HL-60 (cell line): ENCODE measurements around the gene UNC5C.

Source experiments
- GABPA ChIP-seq: IDR thresholded peaks from 2 replicates; pipeline ENCODE4 v1.6.1; 2012; ENCODE audit warnings: low read depth
- POLR2AphosphoS5 ChIP-seq: IDR thresholded peaks from 2 replicates; pipeline ENCODE4 v1.6.1; 2012; ENCODE audit warnings: low read depth
- SPI1 ChIP-seq: IDR thresholded peaks from 2 replicates; pipeline ENCODE4 v1.6.1; 2012; ENCODE audit warnings: low read depth, mild to moderate bottlenecking, borderline replicate concordance
- TF ChIP-seq, protein P1 (sequence below): IDR thresholded peaks from one replicate; pipeline ENCODE4 v1.5.1; 2011; ENCODE audit warnings: low read length, control low read depth, inconsistent platforms; ENCODE audit not compliant: insufficient read depth
- TF ChIP-seq, protein P2 (sequence below): IDR thresholded peaks from 2 replicates; pipeline ENCODE4 v1.6.1; 2012; ENCODE audit warnings: low read depth; ENCODE audit not compliant: insufficient replicate concordance

DNA sequence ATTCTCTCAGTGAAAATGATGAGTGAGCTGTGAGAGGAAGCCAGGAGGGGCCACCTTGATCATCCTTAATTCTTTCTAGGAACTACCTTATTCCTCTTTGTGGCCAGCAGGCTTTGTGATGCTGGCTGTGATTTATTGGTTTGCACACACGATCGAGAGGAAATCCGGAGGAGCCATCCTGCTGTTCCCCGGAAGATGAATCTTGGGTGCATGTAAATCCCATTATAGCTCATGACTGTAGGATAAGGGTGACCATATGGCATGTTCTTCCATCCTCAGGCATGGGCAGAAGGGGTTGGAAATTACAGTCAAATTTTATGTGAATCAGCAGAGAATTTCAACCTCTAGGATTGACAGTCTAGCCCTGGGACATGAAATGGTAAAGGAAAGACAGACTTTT, 254.5 kb downstream of the UNC5C start:
- TF ChIP-seq, protein P1, sequence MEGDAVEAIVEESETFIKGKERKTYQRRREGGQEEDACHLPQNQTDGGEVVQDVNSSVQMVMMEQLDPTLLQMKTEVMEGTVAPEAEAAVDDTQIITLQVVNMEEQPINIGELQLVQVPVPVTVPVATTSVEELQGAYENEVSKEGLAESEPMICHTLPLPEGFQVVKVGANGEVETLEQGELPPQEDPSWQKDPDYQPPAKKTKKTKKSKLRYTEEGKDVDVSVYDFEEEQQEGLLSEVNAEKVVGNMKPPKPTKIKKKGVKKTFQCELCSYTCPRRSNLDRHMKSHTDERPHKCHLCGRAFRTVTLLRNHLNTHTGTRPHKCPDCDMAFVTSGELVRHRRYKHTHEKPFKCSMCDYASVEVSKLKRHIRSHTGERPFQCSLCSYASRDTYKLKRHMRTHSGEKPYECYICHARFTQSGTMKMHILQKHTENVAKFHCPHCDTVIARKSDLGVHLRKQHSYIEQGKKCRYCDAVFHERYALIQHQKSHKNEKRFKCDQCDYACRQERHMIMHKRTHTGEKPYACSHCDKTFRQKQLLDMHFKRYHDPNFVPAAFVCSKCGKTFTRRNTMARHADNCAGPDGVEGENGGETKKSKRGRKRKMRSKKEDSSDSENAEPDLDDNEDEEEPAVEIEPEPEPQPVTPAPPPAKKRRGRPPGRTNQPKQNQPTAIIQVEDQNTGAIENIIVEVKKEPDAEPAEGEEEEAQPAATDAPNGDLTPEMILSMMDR = no peak
- TF ChIP-seq, protein P2, sequence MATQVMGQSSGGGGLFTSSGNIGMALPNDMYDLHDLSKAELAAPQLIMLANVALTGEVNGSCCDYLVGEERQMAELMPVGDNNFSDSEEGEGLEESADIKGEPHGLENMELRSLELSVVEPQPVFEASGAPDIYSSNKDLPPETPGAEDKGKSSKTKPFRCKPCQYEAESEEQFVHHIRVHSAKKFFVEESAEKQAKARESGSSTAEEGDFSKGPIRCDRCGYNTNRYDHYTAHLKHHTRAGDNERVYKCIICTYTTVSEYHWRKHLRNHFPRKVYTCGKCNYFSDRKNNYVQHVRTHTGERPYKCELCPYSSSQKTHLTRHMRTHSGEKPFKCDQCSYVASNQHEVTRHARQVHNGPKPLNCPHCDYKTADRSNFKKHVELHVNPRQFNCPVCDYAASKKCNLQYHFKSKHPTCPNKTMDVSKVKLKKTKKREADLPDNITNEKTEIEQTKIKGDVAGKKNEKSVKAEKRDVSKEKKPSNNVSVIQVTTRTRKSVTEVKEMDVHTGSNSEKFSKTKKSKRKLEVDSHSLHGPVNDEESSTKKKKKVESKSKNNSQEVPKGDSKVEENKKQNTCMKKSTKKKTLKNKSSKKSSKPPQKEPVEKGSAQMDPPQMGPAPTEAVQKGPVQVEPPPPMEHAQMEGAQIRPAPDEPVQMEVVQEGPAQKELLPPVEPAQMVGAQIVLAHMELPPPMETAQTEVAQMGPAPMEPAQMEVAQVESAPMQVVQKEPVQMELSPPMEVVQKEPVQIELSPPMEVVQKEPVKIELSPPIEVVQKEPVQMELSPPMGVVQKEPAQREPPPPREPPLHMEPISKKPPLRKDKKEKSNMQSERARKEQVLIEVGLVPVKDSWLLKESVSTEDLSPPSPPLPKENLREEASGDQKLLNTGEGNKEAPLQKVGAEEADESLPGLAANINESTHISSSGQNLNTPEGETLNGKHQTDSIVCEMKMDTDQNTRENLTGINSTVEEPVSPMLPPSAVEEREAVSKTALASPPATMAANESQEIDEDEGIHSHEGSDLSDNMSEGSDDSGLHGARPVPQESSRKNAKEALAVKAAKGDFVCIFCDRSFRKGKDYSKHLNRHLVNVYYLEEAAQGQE = no peak
- TF ChIP-seq POLR2AphosphoS5 (no peak), GABPA (no peak), SPI1 (no peak)
